ENCODE measurements around the gene TUBA3C.
"Not testable (repeated sequence)": the region's sequence is repeated elsewhere in the genome, so short reads cannot be mapped to it uniquely, and the experiment has no call there.

DNA sequence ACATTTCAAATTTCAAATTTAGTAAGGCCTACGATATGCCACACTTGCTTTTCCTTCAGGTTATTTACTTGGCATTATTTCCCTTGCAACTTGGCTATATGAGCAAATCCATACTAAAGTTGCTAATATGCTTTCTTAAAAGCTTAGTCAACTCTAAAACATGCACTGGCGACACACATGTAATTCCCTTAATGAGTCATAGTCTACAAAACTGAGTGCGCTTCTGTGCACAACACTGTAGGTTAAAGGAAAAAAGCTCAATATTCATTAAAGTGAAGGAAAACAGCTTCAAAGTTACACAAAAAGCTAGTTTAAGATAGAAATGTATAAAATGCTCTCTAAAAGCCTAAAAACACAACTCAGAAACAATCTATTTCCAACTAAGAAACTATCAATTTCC is 25.8 kb upstream of the TUBA3C start:
- TF ChIP-seq ZNF513 (tag by site-specific recombination; IDR thresholded peaks at IDR 0.05); SCRT2 (tag by site-specific recombination; IDR thresholded peaks at IDR 0.05); TCF7L2 (IDR thresholded peaks at IDR 0.05; ENCODE audit: borderline replicate concordance, low read depth, low read length); ZNF302 (tag by site-specific recombination; IDR thresholded peaks at IDR 0.05; ENCODE audit: low read depth); ZBTB1 (tag by site-specific recombination; IDR thresholded peaks at IDR 0.05); ZNF274 (IDR thresholded peaks at IDR 0.05; ENCODE audit: low read length); ZNF274 (tag by site-specific recombination; IDR thresholded peaks at IDR 0.05; ENCODE audit: borderline replicate concordance); ZBTB44 (tag by site-specific recombination; IDR thresholded peaks at IDR 0.05); ZNF239 (tag by site-specific recombination; IDR thresholded peaks at IDR 0.05); TSHZ1 (tag by site-specific recombination; IDR thresholded peaks at IDR 0.05; ENCODE audit: borderline replicate concordance); SCRT1 (tag by site-specific recombination; IDR thresholded peaks at IDR 0.05; ENCODE audit: borderline replicate concordance): not testable (repeated sequence)
- TF ChIP-seq, protein P1, sequence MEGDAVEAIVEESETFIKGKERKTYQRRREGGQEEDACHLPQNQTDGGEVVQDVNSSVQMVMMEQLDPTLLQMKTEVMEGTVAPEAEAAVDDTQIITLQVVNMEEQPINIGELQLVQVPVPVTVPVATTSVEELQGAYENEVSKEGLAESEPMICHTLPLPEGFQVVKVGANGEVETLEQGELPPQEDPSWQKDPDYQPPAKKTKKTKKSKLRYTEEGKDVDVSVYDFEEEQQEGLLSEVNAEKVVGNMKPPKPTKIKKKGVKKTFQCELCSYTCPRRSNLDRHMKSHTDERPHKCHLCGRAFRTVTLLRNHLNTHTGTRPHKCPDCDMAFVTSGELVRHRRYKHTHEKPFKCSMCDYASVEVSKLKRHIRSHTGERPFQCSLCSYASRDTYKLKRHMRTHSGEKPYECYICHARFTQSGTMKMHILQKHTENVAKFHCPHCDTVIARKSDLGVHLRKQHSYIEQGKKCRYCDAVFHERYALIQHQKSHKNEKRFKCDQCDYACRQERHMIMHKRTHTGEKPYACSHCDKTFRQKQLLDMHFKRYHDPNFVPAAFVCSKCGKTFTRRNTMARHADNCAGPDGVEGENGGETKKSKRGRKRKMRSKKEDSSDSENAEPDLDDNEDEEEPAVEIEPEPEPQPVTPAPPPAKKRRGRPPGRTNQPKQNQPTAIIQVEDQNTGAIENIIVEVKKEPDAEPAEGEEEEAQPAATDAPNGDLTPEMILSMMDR (tag by site-specific recombination; IDR thresholded peaks at IDR 0.05), result not testable (repeated sequence)
- TF ChIP-seq, protein P2, sequence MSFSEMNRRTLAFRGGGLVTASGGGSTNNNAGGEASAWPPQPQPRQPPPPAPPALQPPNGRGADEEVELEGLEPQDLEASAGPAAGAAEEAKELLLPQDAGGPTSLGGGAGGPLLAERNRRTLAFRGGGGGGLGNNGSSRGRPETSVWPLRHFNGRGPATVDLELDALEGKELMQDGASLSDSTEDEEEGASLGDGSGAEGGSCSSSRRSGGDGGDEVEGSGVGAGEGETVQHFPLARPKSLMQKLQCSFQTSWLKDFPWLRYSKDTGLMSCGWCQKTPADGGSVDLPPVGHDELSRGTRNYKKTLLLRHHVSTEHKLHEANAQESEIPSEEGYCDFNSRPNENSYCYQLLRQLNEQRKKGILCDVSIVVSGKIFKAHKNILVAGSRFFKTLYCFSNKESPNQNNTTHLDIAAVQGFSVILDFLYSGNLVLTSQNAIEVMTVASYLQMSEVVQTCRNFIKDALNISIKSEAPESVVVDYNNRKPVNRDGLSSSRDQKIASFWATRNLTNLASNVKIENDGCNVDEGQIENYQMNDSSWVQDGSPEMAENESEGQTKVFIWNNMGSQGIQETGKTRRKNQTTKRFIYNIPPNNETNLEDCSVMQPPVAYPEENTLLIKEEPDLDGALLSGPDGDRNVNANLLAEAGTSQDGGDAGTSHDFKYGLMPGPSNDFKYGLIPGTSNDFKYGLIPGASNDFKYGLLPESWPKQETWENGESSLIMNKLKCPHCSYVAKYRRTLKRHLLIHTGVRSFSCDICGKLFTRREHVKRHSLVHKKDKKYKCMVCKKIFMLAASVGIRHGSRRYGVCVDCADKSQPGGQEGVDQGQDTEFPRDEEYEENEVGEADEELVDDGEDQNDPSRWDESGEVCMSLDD (tag by site-specific recombination; IDR thresholded peaks at IDR 0.05), result not testable (repeated sequence)
- TF ChIP-seq, protein P3, sequence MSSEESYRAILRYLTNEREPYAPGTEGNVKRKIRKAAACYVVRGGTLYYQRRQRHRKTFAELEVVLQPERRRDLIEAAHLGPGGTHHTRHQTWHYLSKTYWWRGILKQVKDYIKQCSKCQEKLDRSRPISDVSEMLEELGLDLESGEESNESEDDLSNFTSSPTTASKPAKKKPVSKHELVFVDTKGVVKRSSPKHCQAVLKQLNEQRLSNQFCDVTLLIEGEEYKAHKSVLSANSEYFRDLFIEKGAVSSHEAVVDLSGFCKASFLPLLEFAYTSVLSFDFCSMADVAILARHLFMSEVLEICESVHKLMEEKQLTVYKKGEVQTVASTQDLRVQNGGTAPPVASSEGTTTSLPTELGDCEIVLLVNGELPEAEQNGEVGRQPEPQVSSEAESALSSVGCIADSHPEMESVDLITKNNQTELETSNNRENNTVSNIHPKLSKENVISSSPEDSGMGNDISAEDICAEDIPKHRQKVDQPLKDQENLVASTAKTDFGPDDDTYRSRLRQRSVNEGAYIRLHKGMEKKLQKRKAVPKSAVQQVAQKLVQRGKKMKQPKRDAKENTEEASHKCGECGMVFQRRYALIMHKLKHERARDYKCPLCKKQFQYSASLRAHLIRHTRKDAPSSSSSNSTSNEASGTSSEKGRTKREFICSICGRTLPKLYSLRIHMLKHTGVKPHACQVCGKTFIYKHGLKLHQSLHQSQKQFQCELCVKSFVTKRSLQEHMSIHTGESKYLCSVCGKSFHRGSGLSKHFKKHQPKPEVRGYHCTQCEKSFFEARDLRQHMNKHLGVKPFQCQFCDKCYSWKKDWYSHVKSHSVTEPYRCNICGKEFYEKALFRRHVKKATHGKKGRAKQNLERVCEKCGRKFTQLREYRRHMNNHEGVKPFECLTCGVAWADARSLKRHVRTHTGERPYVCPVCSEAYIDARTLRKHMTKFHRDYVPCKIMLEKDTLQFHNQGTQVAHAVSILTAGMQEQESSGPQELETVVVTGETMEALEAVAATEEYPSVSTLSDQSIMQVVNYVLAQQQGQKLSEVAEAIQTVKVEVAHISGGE (tag by site-specific recombination; conservative IDR thresholded peaks at IDR 0.05; ENCODE audit: low read depth), result not testable (repeated sequence)

All from HEK293 (cell line).